HepG2 (cell line): ENCODE data around the gene RPAP3. TPM values are rescaled to one million over a fixed set of nuclear protein-coding genes. Genes with fewer than 3 reads are reported as not detected.

Source experiments
- ATAC-seq: fragments of 200-7000 bp; cut with Tn5 transposase; 3 replicates; pipeline ENCODE4 v1.9.1; 2020; ENCODE audit warnings: mild to moderate bottlenecking, moderate library complexity
- BruUV-seq: library from RNA; stranded (reverse); fragments of 400-500 nt; replicated peaks from 2 replicates; lab custom pipeline; 2021; lab: Mats Ljungman, UMichigan
- CTCF ChIA-PET: fragments of 300-600 bp; formaldehyde crosslinking; extraction: SDS; loops from one replicate; lab custom pipeline; 2021; ENCODE audit warnings: low total read pairs, inconsistent platforms, low intra/inter-chr PET ratio; lab: Yijun Ruan, JAX
- POLR2A ChIA-PET: fragments of 350-600 bp; sonication (Branson Sonifier 250); formaldehyde crosslinking; loops from one replicate; lab custom pipeline; 2020; ENCODE audit warnings: antibody characterized with exemption, inconsistent platforms; lab: Yijun Ruan, JAX
- DNase-seq: peaks from one replicate; pipeline ENCODE4 v3.0.0-alpha.2; 2015; ENCODE audit warnings: low spot score
- FAIRE-seq: peaks from 3 replicates; lab custom pipeline; 2011; peaks lifted over from hg19 to GRCh38; lab: Jason Lieb, UNC
- H2AFZ ChIP-seq: one replicate; pipeline ENCODE4 v1.6.1; 2011; ENCODE audit warnings: low read length, inconsistent platforms
- H3K27ac ChIP-seq: fragments of 300-600 bp; 3 replicates; pipeline ENCODE4 v1.8.0; 2011; ENCODE audit warnings: mixed run types, mild to moderate bottlenecking, mixed read lengths, low read length, inconsistent platforms; ENCODE audit not compliant: insufficient read depth; ENCODE audit errors: extremely low read length
- H3K27me3 ChIP-seq, 2 experiments: fragments of 200-600 bp in 1 of 2; 2 replicates in 1 of 2; 3 replicates in 1 of 2; pipeline versions ENCODE4 v1.6.0 to v1.8.0; 2011; ENCODE audit warnings: low read length in 2 of 2, mild to moderate bottlenecking in 2 of 2, moderate library complexity in 2 of 2, inconsistent platforms in 1 of 2; ENCODE audit not compliant: insufficient read depth in 2 of 2, control insufficient read depth in 1 of 2
- H3K36me3 ChIP-seq, 2 experiments: fragments of 200-600 bp in 1 of 2; replicated peaks in 1 of 2; 2 replicates in 1 of 2; 3 replicates in 1 of 2; pipeline versions ENCODE4 v1.5.1 to v1.8.0; 2011; ENCODE audit warnings: low read length in 2 of 2, inconsistent platforms in 1 of 2; ENCODE audit not compliant: insufficient read depth in 2 of 2, control insufficient read depth in 1 of 2
- H3K4me1 ChIP-seq: 2 replicates; pipeline ENCODE4 v1.5.1; 2012; ENCODE audit warnings: low read length, inconsistent platforms; ENCODE audit not compliant: insufficient read depth
- H3K4me2 ChIP-seq: 2 replicates; pipeline ENCODE4 v1.6.0; 2011; ENCODE audit warnings: low read depth, low read length, inconsistent platforms
- H3K4me3 ChIP-seq, 3 experiments: fragments of 200-600 bp in 1 of 3; sonication (generic), shearing (Covaris generic) in 1 of 3; replicated peaks in 1 of 3; 2 replicates each; pipeline ENCODE4 v1.5.1; 2011 to 2016; ENCODE audit warnings: low read length in 3 of 3, inconsistent platforms in 2 of 3, low read depth in 2 of 3, mild to moderate bottlenecking in 2 of 3, control low read depth in 1 of 3, mixed read lengths in 1 of 3; ENCODE audit not compliant: insufficient read depth in 1 of 3
- H3K79me2 ChIP-seq: one replicate; pipeline ENCODE4 v1.6.1; 2011; ENCODE audit warnings: low read length, inconsistent platforms; ENCODE audit not compliant: insufficient read depth
- H3K9ac ChIP-seq: 2 replicates; pipeline ENCODE4 v1.6.0; 2011; ENCODE audit warnings: mild to moderate bottlenecking, low read depth, low read length, inconsistent platforms; ENCODE audit not compliant: insufficient read depth
- H3K9me3 ChIP-seq: 2 replicates; pipeline ENCODE4 v1.5.1; 2012; ENCODE audit warnings: mild to moderate bottlenecking, low read length
- H4K20me1 ChIP-seq: 2 replicates; pipeline ENCODE4 v1.6.0; 2011; ENCODE audit warnings: inconsistent platforms, mild to moderate bottlenecking, low read length, moderate library complexity; ENCODE audit not compliant: insufficient read depth
- ATF7 ChIP-seq, 2 experiments: fragments of 450-650 bp in 1 of 2; sonication (generic) in 1 of 2; formaldehyde crosslinking in 1 of 2; IDR thresholded peaks; 2 replicates each; pipeline versions ENCODE4 v1.4.0 to v1.6.1; 2016 to 2020; ENCODE audit warnings: antibody characterized with exemption in 1 of 2, mild to moderate bottlenecking in 1 of 2, missing genetic modification reagents in 1 of 2
- CAMTA2 ChIP-seq: sonication (generic); formaldehyde crosslinking; IDR thresholded peaks from 2 replicates; pipeline ENCODE4 v1.4.0; 2020; ENCODE audit warnings: mild to moderate bottlenecking, missing genetic modification reagents, borderline replicate concordance
- CEBPB ChIP-seq: IDR thresholded peaks from 2 replicates; pipeline ENCODE4 v1.6.1; 2011; ENCODE audit warnings: low read depth, low read length, improper control_type of control experiment, borderline replicate concordance
- DMAP1 ChIP-seq: IDR thresholded peaks from 2 replicates; pipeline ENCODE4 v1.6.1; 2016
- THYN1 ChIP-seq: sonication (generic); formaldehyde crosslinking; IDR thresholded peaks from 2 replicates; pipeline ENCODE4 v1.8.1; 2023; ENCODE audit warnings: low read depth, mild to moderate bottlenecking, moderate library complexity, missing genetic modification reagents, borderline replicate concordance
- YEATS4 ChIP-seq: sonication (generic); formaldehyde crosslinking; IDR thresholded peaks from 2 replicates; pipeline ENCODE4 v1.4.0; 2020; ENCODE audit warnings: missing genetic modification reagents, borderline replicate concordance
- ZNF557 ChIP-seq: sonication (generic); formaldehyde crosslinking; IDR thresholded peaks from 2 replicates; pipeline ENCODE4 v1.4.0; 2020; ENCODE audit warnings: missing genetic modification reagents
- ZNF558 ChIP-seq: sonication (generic); formaldehyde crosslinking; IDR thresholded peaks from 2 replicates; pipeline ENCODE4 v1.9.0; 2022; ENCODE audit warnings: mild to moderate bottlenecking, missing genetic modification reagents, borderline replicate concordance
- WGBS: methylation state at CpG from one replicate; pipeline ENCODE4 v1.1.6; 2017; ENCODE audit warnings: low lambda C conversion rate; 5-methylcytosine and 5-hydroxymethylcytosine counted together
- in situ Hi-C: cut with HindIII; loops from 2 replicates; pipeline ENCODE4 v1.10.0; 2017; ENCODE audit warnings: low pct_unique_long_range_greater_than_20kb; ENCODE audit not compliant: extremely low pct_ligation_motif_present
- intact Hi-C: fragments of 100-400 bp; cut with micrococcal nuclease; formaldehyde crosslinking; loops from one replicate; pipeline ENCODE4 v1.10.0; 2022; ENCODE audit not compliant: unreplicated experiment
- polyA plus RNA-seq, 8 experiments: library from polyadenylated mRNA; depleted of rRNA in 3 of 8; stranded (reverse) in 7 of 8; unstranded in 1 of 8; fragments of >200 nt; fragmentation: Illumina TruSeq in 4 of 8; extraction: Trizol in 4 of 8; gene quantifications; 2 replicates each; pipeline versions ENCODE4 v1.2.1 to v1.2.3, GENCODE V29; 2011 to 2016; ENCODE audit warnings: low read depth in 4 of 8, missing spikeins in 1 of 8, mixed read lengths in 1 of 8; ENCODE audit not compliant: insufficient read depth in 1 of 8
- total RNA-seq, 5 experiments: library from RNA; depleted of rRNA; stranded (reverse); fragments of >200 nt; fragmentation: Illumina TruSeq; extraction: Trizol; gene quantifications; 2 replicates each; pipeline ENCODE4 v1.2.3, GENCODE V29; 2016; ENCODE audit warnings: low read depth in 1 of 5
- TF ChIP-seq, protein P1 (sequence below), 2 experiments: sonication (generic) in 1 of 2; formaldehyde crosslinking in 1 of 2; IDR thresholded peaks; 2 replicates each; pipeline versions ENCODE4 v1.4.0 to v1.6.1; 2018 to 2020; ENCODE audit warnings: missing genetic modification reagents in 2 of 2, borderline replicate concordance in 1 of 2, low read depth in 1 of 2, mild to moderate bottlenecking in 1 of 2, missing biosample characterization in 1 of 2
- TF ChIP-seq, protein P2 (sequence below): sonication (generic); formaldehyde crosslinking; conservative IDR thresholded peaks from 2 replicates; pipeline ENCODE4 v1.8.0; 2022; ENCODE audit warnings: mild to moderate bottlenecking, moderate library complexity, missing genetic modification reagents
- TF ChIP-seq, protein P3 (sequence below): sonication (generic); formaldehyde crosslinking; IDR thresholded peaks from 2 replicates; pipeline ENCODE4 v1.8.0; 2022; ENCODE audit warnings: mild to moderate bottlenecking, missing genetic modification reagents, moderate library complexity

RPAP3 gene
- total and polyA plus RNA-seq, 2 of the 13 experiments (the other 11 are each of a cell fraction or from before 2014, with no cell fraction given): 8.8 to 32.8 TPM

DNA sequence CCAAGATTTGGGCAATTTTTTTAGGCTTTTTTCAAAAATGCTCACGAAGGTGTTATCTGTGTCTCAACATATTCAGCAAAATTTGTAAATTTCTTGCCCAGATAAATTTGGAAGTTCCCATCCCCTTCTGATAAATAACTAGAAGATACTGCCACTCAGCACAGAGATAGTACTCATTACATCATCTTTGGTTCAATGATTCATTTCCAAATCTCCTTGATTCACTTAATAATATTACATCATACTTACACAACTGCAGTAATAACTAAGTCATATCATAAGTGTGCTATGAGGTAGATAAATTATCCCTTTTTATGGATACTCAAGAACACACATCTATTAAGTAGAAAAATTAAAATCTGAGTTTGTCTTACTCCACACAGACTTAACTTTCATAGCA is 89.4 kb downstream of the RPAP3 start:
- ChIA-PET POLR2A (no interaction called here), CTCF (no interaction called here)
- no peaks in the 10 kb centered on the region for H3K27me3 ChIP-seq
- no peaks in the 10 kb centered on the region for H4K20me1 ChIP-seq
- TF ChIP-seq ATF7 (IDR thresholded peaks at IDR 0.05) (peak; percentile 78), ATF7 (CRISPR knock-in tag; IDR thresholded peaks at IDR 0.05) (no peak), CEBPB (peak; percentile 25; the same call in 1 of the 2 replicates)
- TF ChIP-seq, protein P1, sequence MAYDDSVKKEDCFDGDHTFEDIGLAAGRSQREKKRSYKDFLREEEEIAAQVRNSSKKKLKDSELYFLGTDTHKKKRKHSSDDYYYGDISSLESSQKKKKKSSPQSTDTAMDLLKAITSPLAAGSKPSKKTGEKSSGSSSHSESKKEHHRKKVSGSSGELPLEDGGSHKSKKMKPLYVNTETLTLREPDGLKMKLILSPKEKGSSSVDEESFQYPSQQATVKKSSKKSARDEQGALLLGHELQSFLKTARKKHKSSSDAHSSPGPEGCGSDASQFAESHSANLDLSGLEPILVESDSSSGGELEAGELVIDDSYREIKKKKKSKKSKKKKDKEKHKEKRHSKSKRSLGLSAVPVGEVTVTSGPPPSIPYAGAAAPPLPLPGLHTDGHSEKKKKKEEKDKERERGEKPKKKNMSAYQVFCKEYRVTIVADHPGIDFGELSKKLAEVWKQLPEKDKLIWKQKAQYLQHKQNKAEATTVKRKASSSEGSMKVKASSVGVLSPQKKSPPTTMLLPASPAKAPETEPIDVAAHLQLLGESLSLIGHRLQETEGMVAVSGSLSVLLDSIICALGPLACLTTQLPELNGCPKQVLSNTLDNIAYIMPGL (CRISPR knock-in tag; IDR thresholded peaks at IDR 0.05; ENCODE audit: borderline replicate concordance in 1 of 2, low read depth in 1 of 2): no peak
- in situ Hi-C loops: no loop called here
- intact Hi-C loops: no loop called here
- DNase-seq (no peak), FAIRE-seq (no peak), ATAC-seq (no peak)
- no peak overlapping the region for H3K27ac ChIP-seq
- H3K9ac ChIP-seq: no peak overlapping the region
- no peaks in the 10 kb centered on the region for H3K79me2 ChIP-seq
- no peaks in the 10 kb centered on the region for H3K4me1 ChIP-seq
- no peak overlapping the region for H3K4me3 ChIP-seq
- H3K4me2 ChIP-seq: no peak overlapping the region
- no peaks in the 10 kb centered on the region for H3K36me3 ChIP-seq
- BruUV-seq: no TSS peak
- H2AFZ ChIP-seq: no peak overlapping the region
- peaks cover 25% of the 10 kb centered on the region for H3K9me3 ChIP-seq
- 4% methylated on average over 1 of the region's 1 CpG for WGBS

DNA sequence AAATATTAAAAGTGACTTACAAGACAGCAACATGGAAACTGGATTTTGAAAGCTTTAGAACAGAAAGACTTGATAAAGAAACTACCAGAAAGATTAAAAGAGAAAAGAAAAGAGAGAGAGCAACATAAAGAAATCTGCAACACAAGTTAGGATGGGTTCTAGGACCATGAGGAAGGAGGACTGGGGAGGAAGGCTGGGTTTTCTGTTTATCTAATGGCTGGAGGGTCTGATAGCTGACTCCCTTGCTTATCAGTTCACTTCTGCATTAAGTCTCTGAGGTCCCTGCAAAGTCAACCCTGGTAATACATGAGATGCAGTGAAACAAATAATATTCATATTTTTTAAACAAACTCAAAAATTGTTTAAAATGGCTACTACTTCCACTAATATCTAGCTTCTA is 90.1 kb downstream of the RPAP3 start:
- ATAC-seq (no peak), FAIRE-seq (no peak), DNase-seq (no peak)
- Histone ChIP-seq H3K4me1 (no peaks in the 10 kb centered on the region), H4K20me1 (no peaks in the 10 kb centered on the region), H2AFZ (no peak overlapping the region), H3K4me2 (no peak overlapping the region), H3K27me3 (no peaks in the 10 kb centered on the region), H3K27ac (no peak overlapping the region), H3K4me3 (no peak overlapping the region), H3K79me2 (no peaks in the 10 kb centered on the region), H3K36me3 (no peaks in the 10 kb centered on the region), H3K9ac (no peak overlapping the region), H3K9me3 (peaks cover 25% of the 10 kb centered on the region)
- intact Hi-C loops: no loop called here
- no TSS peak for BruUV-seq
- POLR2A ChIA-PET: no interaction called here
- CTCF ChIA-PET: no interaction called here
- in situ Hi-C loops: no loop called here
- TF ChIP-seq CAMTA2 (no peak), ZNF557 (CRISPR knock-in tag) (no peak), YEATS4 (CRISPR knock-in tag) (no peak), THYN1 (CRISPR knock-in tag) (no peak), DMAP1 (no peak), ZNF558 (no peak)
- TF ChIP-seq, protein P2, sequence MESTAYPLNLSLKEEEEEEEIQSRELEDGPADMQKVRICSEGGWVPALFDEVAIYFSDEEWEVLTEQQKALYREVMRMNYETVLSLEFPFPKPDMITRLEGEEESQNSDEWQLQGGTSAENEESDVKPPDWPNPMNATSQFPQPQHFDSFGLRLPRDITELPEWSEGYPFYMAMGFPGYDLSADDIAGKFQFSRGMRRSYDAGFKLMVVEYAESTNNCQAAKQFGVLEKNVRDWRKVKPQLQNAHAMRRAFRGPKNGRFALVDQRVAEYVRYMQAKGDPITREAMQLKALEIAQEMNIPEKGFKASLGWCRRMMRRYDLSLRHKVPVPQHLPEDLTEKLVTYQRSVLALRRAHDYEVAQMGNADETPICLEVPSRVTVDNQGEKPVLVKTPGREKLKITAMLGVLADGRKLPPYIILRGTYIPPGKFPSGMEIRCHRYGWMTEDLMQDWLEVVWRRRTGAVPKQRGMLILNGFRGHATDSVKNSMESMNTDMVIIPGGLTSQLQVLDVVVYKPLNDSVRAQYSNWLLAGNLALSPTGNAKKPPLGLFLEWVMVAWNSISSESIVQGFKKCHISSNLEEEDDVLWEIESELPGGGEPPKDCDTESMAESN (CRISPR knock-in tag): no peak
- TF ChIP-seq, protein P3, sequence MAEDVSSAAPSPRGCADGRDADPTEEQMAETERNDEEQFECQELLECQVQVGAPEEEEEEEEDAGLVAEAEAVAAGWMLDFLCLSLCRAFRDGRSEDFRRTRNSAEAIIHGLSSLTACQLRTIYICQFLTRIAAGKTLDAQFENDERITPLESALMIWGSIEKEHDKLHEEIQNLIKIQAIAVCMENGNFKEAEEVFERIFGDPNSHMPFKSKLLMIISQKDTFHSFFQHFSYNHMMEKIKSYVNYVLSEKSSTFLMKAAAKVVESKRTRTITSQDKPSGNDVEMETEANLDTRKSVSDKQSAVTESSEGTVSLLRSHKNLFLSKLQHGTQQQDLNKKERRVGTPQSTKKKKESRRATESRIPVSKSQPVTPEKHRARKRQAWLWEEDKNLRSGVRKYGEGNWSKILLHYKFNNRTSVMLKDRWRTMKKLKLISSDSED: no peak
